Measurements from ENCODE around the gene MORF4L2.

DNA sequence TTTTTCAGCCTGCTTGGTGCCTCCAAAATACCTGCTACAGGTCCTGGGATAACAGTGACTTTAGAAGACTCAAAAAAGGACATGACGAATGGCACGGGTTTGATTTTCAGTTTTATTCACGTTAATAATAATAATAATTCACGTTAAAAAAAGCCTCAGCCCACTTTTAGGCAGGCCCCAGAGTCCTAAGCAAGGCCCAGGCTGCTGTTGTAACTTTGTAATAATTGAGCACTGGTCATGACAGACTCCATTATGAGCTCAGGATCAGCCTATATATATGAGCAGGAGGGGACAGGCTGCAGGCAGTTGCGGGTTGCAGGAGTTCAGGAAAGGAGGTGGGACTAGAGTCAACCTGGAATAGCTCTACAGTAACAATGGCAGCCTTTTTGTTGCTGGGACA, 24.1 kb upstream of the MORF4L2 start, which contains the start of gene TMEM31:
- TF ChIP-seq, protein P1, sequence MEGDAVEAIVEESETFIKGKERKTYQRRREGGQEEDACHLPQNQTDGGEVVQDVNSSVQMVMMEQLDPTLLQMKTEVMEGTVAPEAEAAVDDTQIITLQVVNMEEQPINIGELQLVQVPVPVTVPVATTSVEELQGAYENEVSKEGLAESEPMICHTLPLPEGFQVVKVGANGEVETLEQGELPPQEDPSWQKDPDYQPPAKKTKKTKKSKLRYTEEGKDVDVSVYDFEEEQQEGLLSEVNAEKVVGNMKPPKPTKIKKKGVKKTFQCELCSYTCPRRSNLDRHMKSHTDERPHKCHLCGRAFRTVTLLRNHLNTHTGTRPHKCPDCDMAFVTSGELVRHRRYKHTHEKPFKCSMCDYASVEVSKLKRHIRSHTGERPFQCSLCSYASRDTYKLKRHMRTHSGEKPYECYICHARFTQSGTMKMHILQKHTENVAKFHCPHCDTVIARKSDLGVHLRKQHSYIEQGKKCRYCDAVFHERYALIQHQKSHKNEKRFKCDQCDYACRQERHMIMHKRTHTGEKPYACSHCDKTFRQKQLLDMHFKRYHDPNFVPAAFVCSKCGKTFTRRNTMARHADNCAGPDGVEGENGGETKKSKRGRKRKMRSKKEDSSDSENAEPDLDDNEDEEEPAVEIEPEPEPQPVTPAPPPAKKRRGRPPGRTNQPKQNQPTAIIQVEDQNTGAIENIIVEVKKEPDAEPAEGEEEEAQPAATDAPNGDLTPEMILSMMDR (IDR thresholded peaks at IDR 0.05), result no peak
- TF ChIP-seq EZH2 (IDR thresholded peaks at IDR 0.05) (no peak), EZH2phosphoT487 (IDR thresholded peaks at IDR 0.05) (no peak)

Data from neural progenitor cell (in vitro differentiated cells).